ENCODE results near the gene ADAMTS15. TPM values are rescaled to one million over a fixed set of nuclear protein-coding genes. Genes with fewer than 3 reads are reported as not detected.

Gene ADAMTS15
- total RNA-seq, 3 donors from 2014 or later (not counting 1 experiment from before 2014, with no cell fraction given), result 0.20 TPM; not detected in 2

- no peak overlapping the region for H3K27ac ChIP-seq (ENCODE audit: low read length)
- Mint-ChIP-seq H3K27me3 (ENCODE audit: low read depth in 2 of 2) (peaks cover 38 to 39% of the 10 kb centered on the region in 2 donors), H3K4me1 (peaks cover 0 to 21% of the 10 kb centered on the region in 2 donors), H3K36me3 (no peaks in the 10 kb centered on the region), H3K4me3 (peak overlapping the region; percentile 83), H3K27ac (no peak overlapping the region), H3K9me3 (no peaks in the 10 kb centered on the region)
- WGBS (ENCODE audit: insufficient coverage), result 68% methylated on average over 2 of the region's 3 CpGs
- peaks cover 13% of the 10 kb centered on the region for H3K4me1 ChIP-seq (ENCODE audit: control insufficient read depth, insufficient read depth, low read length)
- intact Hi-C loops (cut with micrococcal nuclease), result no loop called here
- DNase-seq, result no peak
- H3K36me3 ChIP-seq (ENCODE audit: control insufficient read depth, insufficient read depth, low read length), result no peaks in the 10 kb centered on the region
- H3K4me3 ChIP-seq (ENCODE audit: low read length), result no peak overlapping the region
- ATAC-seq, result no peak
- H3K27me3 ChIP-seq (ENCODE audit: control insufficient read depth, insufficient read depth, low read length), result peaks cover 35% of the 10 kb centered on the region
- TF ChIP-seq, protein P1, sequence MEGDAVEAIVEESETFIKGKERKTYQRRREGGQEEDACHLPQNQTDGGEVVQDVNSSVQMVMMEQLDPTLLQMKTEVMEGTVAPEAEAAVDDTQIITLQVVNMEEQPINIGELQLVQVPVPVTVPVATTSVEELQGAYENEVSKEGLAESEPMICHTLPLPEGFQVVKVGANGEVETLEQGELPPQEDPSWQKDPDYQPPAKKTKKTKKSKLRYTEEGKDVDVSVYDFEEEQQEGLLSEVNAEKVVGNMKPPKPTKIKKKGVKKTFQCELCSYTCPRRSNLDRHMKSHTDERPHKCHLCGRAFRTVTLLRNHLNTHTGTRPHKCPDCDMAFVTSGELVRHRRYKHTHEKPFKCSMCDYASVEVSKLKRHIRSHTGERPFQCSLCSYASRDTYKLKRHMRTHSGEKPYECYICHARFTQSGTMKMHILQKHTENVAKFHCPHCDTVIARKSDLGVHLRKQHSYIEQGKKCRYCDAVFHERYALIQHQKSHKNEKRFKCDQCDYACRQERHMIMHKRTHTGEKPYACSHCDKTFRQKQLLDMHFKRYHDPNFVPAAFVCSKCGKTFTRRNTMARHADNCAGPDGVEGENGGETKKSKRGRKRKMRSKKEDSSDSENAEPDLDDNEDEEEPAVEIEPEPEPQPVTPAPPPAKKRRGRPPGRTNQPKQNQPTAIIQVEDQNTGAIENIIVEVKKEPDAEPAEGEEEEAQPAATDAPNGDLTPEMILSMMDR (IDR thresholded peaks at IDR 0.05), result no peak
- H3K9me3 ChIP-seq (ENCODE audit: control insufficient read depth, insufficient read depth, low read length), result no peaks in the 10 kb centered on the region
Observed at GRCh38 chr11:130429983-130430382, 18.5 kb upstream of the ADAMTS15 start.

- Histone ChIP-seq H3K27ac (ENCODE audit: low read length) (no peak overlapping the region), H3K9me3 (ENCODE audit: control insufficient read depth, insufficient read depth, low read length) (no peaks in the 10 kb centered on the region), H3K4me3 (ENCODE audit: low read length) (no peak overlapping the region), H3K36me3 (ENCODE audit: control insufficient read depth, insufficient read depth, low read length) (no peaks in the 10 kb centered on the region), H3K4me1 (ENCODE audit: control insufficient read depth, insufficient read depth, low read length) (peaks cover 13% of the 10 kb centered on the region), H3K27me3 (ENCODE audit: control insufficient read depth, insufficient read depth, low read length) (peaks cover 28% of the 10 kb centered on the region)
- peaks cover 31 to 34% of the 10 kb centered on the region in 2 donors for H3K27me3 Mint-ChIP-seq (ENCODE audit: low read depth in 2 of 2)
- no peak overlapping the region for H3K4me3 Mint-ChIP-seq
- H3K4me1 Mint-ChIP-seq, result peaks cover 0 to 21% of the 10 kb centered on the region in 2 donors
- intact Hi-C loops (cut with micrococcal nuclease), result no loop called here
- DNase-seq (peak; percentile 48 to 83), ATAC-seq (peak; percentile 53 to 64 (median 57))
- H3K36me3 Mint-ChIP-seq, result no peaks in the 10 kb centered on the region
- no peak overlapping the region for H3K27ac Mint-ChIP-seq
- WGBS (ENCODE audit: insufficient coverage), result 39% methylated on average over 8 of the region's 10 CpGs
- H3K9me3 Mint-ChIP-seq, result no peaks in the 10 kb centered on the region
- TF ChIP-seq, protein P1 (IDR thresholded peaks at IDR 0.05), result peak; percentile 48
Observed at GRCh38 chr11:130431331-130431773, 17.1 kb upstream of the ADAMTS15 start.

DNA sequence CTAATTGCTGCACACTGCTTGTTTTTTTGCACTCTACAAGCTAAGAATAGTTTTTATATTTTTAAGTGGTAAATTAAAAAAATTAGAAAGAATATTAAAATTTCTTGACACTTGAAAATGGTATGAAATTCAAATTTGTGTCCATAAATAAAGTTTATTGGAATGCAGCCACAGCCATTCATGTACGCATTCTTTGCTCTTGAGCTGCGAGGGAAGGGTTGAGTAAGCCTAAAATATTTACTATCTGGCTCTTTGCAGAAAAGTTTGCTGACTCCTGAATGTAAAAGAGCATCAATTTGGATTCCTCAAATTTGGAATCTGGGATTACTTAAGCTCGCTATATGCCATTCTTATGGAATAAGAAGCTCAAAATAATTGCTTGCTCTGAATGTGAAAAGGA is 16.6 kb upstream of the ADAMTS15 start:
- H3K4me1 Mint-ChIP-seq, result peaks cover 0 to 19% of the 10 kb centered on the region in 2 donors
- DNase-seq (no peak), ATAC-seq (no peak)
- Histone ChIP-seq H3K27ac (ENCODE audit: low read length) (no peak overlapping the region), H3K4me3 (ENCODE audit: low read length) (no peak overlapping the region), H3K27me3 (ENCODE audit: control insufficient read depth, insufficient read depth, low read length) (peaks cover 24% of the 10 kb centered on the region), H3K9me3 (ENCODE audit: control insufficient read depth, insufficient read depth, low read length) (no peaks in the 10 kb centered on the region), H3K36me3 (ENCODE audit: control insufficient read depth, insufficient read depth, low read length) (no peaks in the 10 kb centered on the region), H3K4me1 (ENCODE audit: control insufficient read depth, insufficient read depth, low read length) (peaks cover 13% of the 10 kb centered on the region)
- WGBS (ENCODE audit: insufficient coverage), result 89% methylated on average over 2 of the region's 3 CpGs
- TF ChIP-seq, protein P1 (IDR thresholded peaks at IDR 0.05), result peak; percentile 1
- H3K27me3 Mint-ChIP-seq (ENCODE audit: low read depth in 2 of 2), result peaks cover 27 to 29% of the 10 kb centered on the region in 2 donors
- H3K27ac Mint-ChIP-seq, result no peak overlapping the region
- H3K36me3 Mint-ChIP-seq, result no peaks in the 10 kb centered on the region
- no peak overlapping the region for H3K4me3 Mint-ChIP-seq
- H3K9me3 Mint-ChIP-seq, result no peaks in the 10 kb centered on the region
- intact Hi-C loops (cut with micrococcal nuclease), result no loop called here

GRCh38 chr11:130433357-130433756 is 15.1 kb upstream of the ADAMTS15 start:
- H3K36me3 Mint-ChIP-seq, result no peaks in the 10 kb centered on the region
- intact Hi-C loops (cut with micrococcal nuclease), result no loop called here
- no peaks in the 10 kb centered on the region for H3K9me3 Mint-ChIP-seq
- peaks cover 7 to 20% of the 10 kb centered on the region in 2 donors for H3K4me1 Mint-ChIP-seq
- TF ChIP-seq, protein P1 (IDR thresholded peaks at IDR 0.05), result no peak
- Histone ChIP-seq H3K27me3 (ENCODE audit: control insufficient read depth, insufficient read depth, low read length) (peaks cover 17% of the 10 kb centered on the region), H3K36me3 (ENCODE audit: control insufficient read depth, insufficient read depth, low read length) (no peaks in the 10 kb centered on the region), H3K9me3 (ENCODE audit: control insufficient read depth, insufficient read depth, low read length) (no peaks in the 10 kb centered on the region), H3K4me1 (ENCODE audit: control insufficient read depth, insufficient read depth, low read length) (peaks cover 5% of the 10 kb centered on the region), H3K27ac (ENCODE audit: low read length) (no peak overlapping the region), H3K4me3 (ENCODE audit: low read length) (no peak overlapping the region)
- no peak overlapping the region for H3K4me3 Mint-ChIP-seq
- ATAC-seq (no peak), DNase-seq (no peak)
- WGBS (ENCODE audit: insufficient coverage), result 95% methylated on average over 4 of the region's 4 CpGs
- peaks cover 20 to 25% of the 10 kb centered on the region in 2 donors for H3K27me3 Mint-ChIP-seq (ENCODE audit: low read depth in 2 of 2)
- H3K27ac Mint-ChIP-seq, result no peak overlapping the region

Data from natural killer cell (primary cell).